Measurements from ENCODE around the gene TMEM140. TPM values are rescaled to one million over a fixed set of nuclear protein-coding genes. Genes with fewer than 3 reads are reported as not detected.
A peak's percentile ranks its signal among the peaks of the same experiment; 100 is the strongest.

TMEM140 gene
- total RNA-seq, 1 donor from 2014 or later: 23.3 TPM

- DNase-seq: no peak
- peaks cover 28% of the 10 kb centered on the region for H3K9me3 ChIP-seq (replicated peaks)
- H3K27me3 ChIP-seq (ENCODE audit: low read depth): no peaks in the 10 kb centered on the region
- peak overlapping the region; percentile 98 for H3K27ac ChIP-seq (replicated peaks)
- intact Hi-C loops (cut with micrococcal nuclease): no loop called here
- H3K4me3 ChIP-seq: peak overlapping the region; percentile 74
- TF ChIP-seq, protein P1, sequence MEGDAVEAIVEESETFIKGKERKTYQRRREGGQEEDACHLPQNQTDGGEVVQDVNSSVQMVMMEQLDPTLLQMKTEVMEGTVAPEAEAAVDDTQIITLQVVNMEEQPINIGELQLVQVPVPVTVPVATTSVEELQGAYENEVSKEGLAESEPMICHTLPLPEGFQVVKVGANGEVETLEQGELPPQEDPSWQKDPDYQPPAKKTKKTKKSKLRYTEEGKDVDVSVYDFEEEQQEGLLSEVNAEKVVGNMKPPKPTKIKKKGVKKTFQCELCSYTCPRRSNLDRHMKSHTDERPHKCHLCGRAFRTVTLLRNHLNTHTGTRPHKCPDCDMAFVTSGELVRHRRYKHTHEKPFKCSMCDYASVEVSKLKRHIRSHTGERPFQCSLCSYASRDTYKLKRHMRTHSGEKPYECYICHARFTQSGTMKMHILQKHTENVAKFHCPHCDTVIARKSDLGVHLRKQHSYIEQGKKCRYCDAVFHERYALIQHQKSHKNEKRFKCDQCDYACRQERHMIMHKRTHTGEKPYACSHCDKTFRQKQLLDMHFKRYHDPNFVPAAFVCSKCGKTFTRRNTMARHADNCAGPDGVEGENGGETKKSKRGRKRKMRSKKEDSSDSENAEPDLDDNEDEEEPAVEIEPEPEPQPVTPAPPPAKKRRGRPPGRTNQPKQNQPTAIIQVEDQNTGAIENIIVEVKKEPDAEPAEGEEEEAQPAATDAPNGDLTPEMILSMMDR (IDR thresholded peaks at IDR 0.05; ENCODE audit: borderline replicate concordance): no peak
- peaks cover 70% of the 10 kb centered on the region for H3K4me1 ChIP-seq
- peaks cover 33% of the 10 kb centered on the region for H3K36me3 ChIP-seq
These were observed 3.3 kb downstream of the TMEM140 start for GRCh38 chr7:135151132-135151531.

- TF ChIP-seq, protein P1 (IDR thresholded peaks at IDR 0.05; ENCODE audit: borderline replicate concordance): no peak
- no peak for DNase-seq
- peak overlapping the region; percentile 74 for H3K4me3 ChIP-seq
- intact Hi-C loops (cut with micrococcal nuclease): no loop called here
- peaks cover 32% of the 10 kb centered on the region for H3K9me3 ChIP-seq (replicated peaks)
- H3K36me3 ChIP-seq: peaks cover 36% of the 10 kb centered on the region
- peaks cover 66% of the 10 kb centered on the region for H3K4me1 ChIP-seq
- H3K27ac ChIP-seq (replicated peaks): peak overlapping the region; percentile 98
- no peaks in the 10 kb centered on the region for H3K27me3 ChIP-seq (ENCODE audit: low read depth)
These were observed 3.7 kb downstream of the TMEM140 start for GRCh38 chr7:135151533-135151932.

- Histone ChIP-seq H3K4me3 (no peak overlapping the region), H3K9me3 (replicated peaks) (peaks cover 39% of the 10 kb centered on the region), H3K27ac (replicated peaks) (peak overlapping the region; percentile 98), H3K36me3 (peaks cover 43% of the 10 kb centered on the region), H3K27me3 (ENCODE audit: low read depth) (no peaks in the 10 kb centered on the region), H3K4me1 (peaks cover 64% of the 10 kb centered on the region)
- TF ChIP-seq, protein P1 (IDR thresholded peaks at IDR 0.05; ENCODE audit: borderline replicate concordance): no peak
- intact Hi-C loops (cut with micrococcal nuclease): no loop called here
- DNase-seq: no peak
These were observed 4.6 kb downstream of the TMEM140 start for GRCh38 chr7:135152442-135152841.

DNA sequence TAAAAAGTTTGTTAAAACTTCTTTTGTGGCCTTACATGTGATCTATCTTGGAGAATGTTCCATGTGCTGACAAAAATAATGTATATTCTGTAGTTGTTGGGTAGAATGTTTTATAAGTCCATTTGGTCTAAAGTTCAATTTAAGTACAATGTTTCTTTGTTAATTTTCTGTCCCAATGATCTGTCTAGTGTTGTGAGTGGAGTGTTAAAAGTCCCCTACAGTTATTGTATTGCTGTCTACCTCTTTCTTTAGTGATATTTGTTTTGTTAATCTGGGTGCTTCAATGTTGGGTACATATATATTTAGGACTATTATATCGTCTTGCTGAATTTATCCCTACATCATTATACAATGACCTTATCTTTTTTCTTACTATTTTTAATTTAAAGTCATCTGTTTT is 6.9 kb downstream of the TMEM140 start:
- no peaks in the 10 kb centered on the region for H3K27me3 ChIP-seq (ENCODE audit: low read depth)
- TF ChIP-seq, protein P1 (IDR thresholded peaks at IDR 0.05; ENCODE audit: borderline replicate concordance): no peak
- H3K27ac ChIP-seq (replicated peaks): no peak overlapping the region
- H3K9me3 ChIP-seq (replicated peaks): peaks cover 39% of the 10 kb centered on the region
- peaks cover 47% of the 10 kb centered on the region for H3K36me3 ChIP-seq
- no peak for DNase-seq
- peaks cover 67% of the 10 kb centered on the region for H3K4me1 ChIP-seq
- intact Hi-C loops (cut with micrococcal nuclease): no loop called here
- H3K4me3 ChIP-seq: no peak overlapping the region

GRCh38 chr7:135156290-135156689 is 8.4 kb downstream of the TMEM140 start:
- peaks cover 47% of the 10 kb centered on the region for H3K36me3 ChIP-seq
- H3K4me3 ChIP-seq: no peak overlapping the region
- H3K27ac ChIP-seq (replicated peaks): no peak overlapping the region
- TF ChIP-seq, protein P1 (IDR thresholded peaks at IDR 0.05; ENCODE audit: borderline replicate concordance): no peak
- H3K4me1 ChIP-seq: peaks cover 67% of the 10 kb centered on the region
- intact Hi-C loops (cut with micrococcal nuclease): no loop called here
- H3K9me3 ChIP-seq (replicated peaks): peaks cover 39% of the 10 kb centered on the region
- DNase-seq: no peak
- H3K27me3 ChIP-seq (ENCODE audit: low read depth): no peaks in the 10 kb centered on the region
